Stimulated activated naive CD4-positive, alpha-beta T cell (primary cell): Measurements from ENCODE around the gene PKD1L1.
"Not testable (repeated sequence)": the region's sequence is repeated elsewhere in the genome, so short reads cannot be mapped to it uniquely, and the experiment has no call there.

Experiments used
- DNase-seq, 6 experiments: peaks; one replicate each; lab custom pipeline; 2025; lab: John Stamatoyannopoulos, UW

The PKD1L1 gene

DNA sequence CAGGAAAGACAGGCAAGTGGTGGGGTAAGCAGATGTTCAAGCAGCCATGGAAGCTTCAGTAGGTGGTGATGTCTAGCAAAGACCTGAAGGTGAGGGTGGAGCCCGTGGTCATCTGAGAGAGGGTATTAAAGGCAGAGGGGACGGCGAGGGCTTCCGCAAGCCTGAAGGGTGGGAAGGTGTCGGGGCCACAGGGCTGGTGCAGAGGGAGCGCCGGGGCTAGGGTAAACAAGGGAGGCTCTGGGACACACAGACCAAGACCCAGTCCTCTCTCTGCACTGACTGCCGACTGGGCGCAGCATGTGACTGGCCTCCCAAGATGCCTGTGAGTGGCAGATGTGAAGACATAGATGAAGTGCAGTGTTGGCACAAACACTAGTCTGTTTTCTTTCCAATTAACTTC, 132.4 kb downstream of the PKD1L1 start:
- DNase-seq = no peak

GRCh38 chr7:47814905-47815613, 133.2 kb downstream of the PKD1L1 start:
- DNase-seq = no peak

- DNase-seq = no peak
These were observed 134.5 kb downstream of the PKD1L1 start for GRCh38 chr7:47813620-47814260.

- no peak for DNase-seq
These were observed 135.7 kb downstream of the PKD1L1 start for GRCh38 chr7:47812429-47813136.

DNA sequence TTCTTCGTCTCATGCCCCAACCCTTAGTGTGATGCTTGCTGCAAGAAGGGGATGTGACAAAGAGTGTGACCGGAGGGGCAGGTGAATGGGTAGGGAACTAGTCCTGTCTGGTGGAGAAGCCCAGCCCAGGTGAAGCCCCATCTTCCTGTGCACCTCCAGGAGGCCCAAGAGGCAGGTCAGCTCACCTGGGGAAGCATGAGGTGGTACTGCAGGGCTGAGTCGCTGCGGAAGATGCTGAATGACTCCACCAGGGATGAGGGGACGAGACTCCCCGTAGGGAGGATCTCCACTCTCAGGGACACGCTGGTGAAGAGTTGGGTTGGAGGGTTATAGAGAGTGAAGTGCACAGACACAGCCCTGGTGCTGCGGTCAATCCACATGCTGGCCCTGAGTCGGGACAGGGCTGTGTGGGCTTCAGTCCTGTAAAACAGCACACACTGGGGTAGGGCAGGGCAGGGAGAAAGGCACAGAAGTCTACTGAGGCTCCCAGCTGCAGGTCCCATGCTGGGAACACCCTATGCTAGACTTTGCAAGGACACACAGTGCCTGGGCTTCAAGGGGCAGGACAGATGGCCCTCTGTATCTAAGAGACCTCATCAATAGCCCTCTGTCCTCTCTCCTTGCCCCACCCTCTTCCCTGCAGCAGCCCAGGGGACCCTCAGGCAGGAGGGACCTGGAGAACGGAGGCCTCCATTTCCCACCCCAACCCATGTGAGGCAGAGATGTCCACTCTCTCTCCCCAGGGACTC, 136.5 kb downstream of the PKD1L1 start:
- no peak for DNase-seq

GRCh38 chr7:47809387-47809786, 138.9 kb downstream of the PKD1L1 start:
- DNase-seq = no peak

GRCh38 chr7:47808321-47808720, 139.9 kb downstream of the PKD1L1 start:
- no peak for DNase-seq

DNA sequence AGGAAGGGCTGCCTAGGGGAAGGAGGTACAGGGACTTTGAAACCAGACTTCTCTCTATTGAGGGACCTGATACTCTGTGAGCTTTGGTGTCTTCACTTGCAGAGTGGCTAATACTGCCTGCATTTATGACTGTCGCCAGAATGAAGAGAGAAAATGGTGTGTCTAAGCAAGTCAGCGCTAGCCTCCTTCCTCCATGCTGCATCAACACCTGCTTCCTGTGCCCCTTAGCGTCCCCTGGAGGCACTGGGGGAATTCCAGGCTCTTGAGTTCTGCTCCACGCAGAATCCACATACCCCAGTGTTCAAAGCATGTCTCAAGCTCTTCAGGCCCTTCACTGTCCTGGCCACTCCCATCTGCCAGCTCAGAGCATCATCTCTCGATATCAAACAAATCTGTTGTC, 140.5 kb downstream of the PKD1L1 start:
- DNase-seq = no peak

DNA sequence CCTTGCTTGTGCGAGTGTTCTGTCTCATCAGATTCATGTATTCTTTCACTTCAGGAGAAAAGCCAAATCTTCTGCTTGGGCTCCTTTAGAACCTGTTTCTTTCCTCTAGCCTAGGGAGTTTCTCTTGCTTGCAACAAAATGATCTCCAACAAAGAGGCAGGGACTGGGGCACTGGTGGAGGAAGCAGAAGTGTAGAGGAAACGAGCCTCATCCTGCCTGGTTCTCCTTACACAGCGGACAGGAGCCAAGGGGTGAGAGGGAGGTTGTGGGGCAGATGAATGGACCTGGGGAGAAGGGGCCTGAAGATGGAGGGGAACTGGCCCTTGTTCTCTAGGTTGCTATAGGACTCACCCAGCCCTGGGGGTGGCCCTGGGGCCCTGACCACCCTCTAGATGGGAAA, 141.1 kb downstream of the PKD1L1 start:
- DNase-seq = no peak

- DNase-seq = no peak
These were observed 141.6 kb downstream of the PKD1L1 start for GRCh38 chr7:47806701-47807103.

- DNase-seq = no peak
These were observed 143.3 kb downstream of the PKD1L1 start for GRCh38 chr7:47804767-47805545.

DNA sequence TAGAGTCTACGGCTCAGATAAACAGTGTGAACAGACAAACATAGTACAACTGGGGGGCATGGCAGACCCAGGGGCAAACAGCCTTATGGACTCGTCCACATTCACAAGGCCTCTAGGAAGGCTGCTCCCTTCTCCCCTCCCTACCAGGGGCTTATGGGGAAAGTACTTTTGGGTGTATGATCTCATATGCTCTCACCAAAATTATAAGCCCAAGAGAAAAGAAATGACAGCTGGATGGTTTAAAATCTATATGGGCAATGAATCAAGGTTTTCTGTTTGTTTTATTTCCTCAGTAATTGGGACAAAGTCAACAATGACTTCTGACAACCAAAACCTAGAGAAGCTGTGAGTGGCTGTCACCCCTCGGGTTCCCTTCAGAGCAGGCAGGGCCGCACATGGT, 144.4 kb downstream of the PKD1L1 start:
- no peak for DNase-seq

- DNase-seq = no peak
These were observed 145.2 kb downstream of the PKD1L1 start for GRCh38 chr7:47803025-47803424.

- DNase-seq = no peak
These were observed 146.8 kb downstream of the PKD1L1 start for GRCh38 chr7:47801423-47801822.

- DNase-seq = no peak
These were observed 148.7 kb downstream of the PKD1L1 start for GRCh38 chr7:47799524-47799923.

DNA sequence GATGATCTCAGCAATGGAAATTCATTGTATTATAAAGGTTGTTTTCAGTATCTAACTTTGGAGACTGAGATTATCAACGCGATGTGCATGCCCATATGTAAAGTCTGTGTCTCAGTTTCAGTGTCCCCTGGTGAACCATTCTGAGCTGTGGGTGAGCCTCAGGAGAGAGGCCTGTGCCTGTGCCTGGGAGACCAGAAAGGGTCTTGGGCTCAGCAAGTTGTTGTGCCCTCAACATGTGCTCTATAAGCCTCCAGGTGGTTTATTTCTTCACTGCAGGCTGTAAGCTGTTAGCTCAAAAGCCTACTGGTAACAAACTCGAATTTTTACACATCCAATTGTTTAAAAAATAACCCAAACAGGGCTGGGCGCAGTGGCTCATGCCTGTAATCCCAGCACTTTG, 151.9 kb downstream of the PKD1L1 start:
- DNase-seq = no peak

GRCh38 chr7:47795631-47796030, 152.6 kb downstream of the PKD1L1 start:
- DNase-seq = no peak

- not testable (repeated sequence) for DNase-seq
These were observed 153.1 kb downstream of the PKD1L1 start for GRCh38 chr7:47795126-47795525.

- no peak for DNase-seq
These were observed 154.2 kb downstream of the PKD1L1 start for GRCh38 chr7:47794016-47794415.

DNA sequence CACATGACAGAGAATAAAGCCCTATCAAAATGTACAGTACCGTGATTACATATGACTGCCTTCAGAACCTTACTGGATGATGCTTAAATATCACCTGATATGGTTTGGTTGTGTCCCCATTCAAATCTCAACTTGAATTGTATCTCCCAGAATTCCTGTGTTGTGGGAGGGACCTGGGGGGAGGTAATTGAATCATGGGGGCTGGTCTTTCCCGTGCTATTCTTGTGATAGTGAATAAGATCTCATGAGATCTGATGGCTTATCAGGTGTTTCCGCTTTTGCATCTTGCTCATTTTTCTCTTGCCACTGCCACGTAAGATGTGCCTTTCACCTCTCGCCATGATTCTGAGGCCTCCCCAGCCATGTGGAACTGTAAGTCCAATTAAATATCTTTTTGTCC, 155.1 kb downstream of the PKD1L1 start:
- not testable (repeated sequence) for DNase-seq

DNA sequence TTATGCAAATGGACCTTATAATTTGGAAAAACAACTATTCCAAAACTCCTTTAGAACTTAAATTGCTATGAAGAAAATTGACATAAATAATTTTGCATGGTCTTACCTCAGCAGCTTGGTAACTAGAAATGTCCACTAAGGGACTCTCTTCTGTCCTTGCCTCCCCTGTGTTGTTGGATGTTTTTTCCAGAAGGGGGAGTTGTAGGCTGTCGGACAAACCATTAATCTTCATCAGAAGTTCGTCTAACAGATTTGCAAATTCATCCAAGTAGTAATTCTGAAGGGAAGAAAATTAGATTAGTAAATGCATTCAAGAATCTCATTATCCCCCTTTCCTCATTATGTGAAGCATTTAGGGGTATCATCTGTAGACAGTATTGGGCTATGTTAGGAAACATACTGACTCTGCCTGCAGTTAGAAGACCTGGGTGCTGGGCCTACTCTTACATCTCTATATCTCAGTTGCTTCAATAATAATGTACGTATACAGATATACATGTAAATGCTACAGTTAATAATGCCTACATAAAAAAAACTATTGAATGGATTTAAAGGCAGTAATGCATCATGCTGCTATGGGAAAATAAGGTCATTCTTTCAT, 155.6 kb downstream of the PKD1L1 start:
- no peak for DNase-seq
